Epithelial cell of esophagus (primary cell): ENCODE results near the gene PHOSPHO2.
A peak's percentile ranks its signal among the peaks of the same experiment; 100 is the strongest.
"Not testable (repeated sequence)": the region's sequence is repeated elsewhere in the genome, so short reads cannot be mapped to it uniquely, and the experiment has no call there.

ENCODE experiments used
- DNase-seq: peaks from one replicate; pipeline ENCODE4 v3.0.0; 2010; ENCODE audit warnings: low read depth
- H3K4me3 ChIP-seq: 2 replicates; pipeline ENCODE4 v1.5.1; 2011; ENCODE audit warnings: mild to moderate bottlenecking, low read length, control low read depth
- CTCF ChIP-seq: IDR thresholded peaks from 2 replicates; pipeline ENCODE4 v1.5.1; 2011; ENCODE audit warnings: low read depth, mild to moderate bottlenecking, low read length, control low read depth, inconsistent platforms; ENCODE audit not compliant: insufficient read depth; ENCODE audit errors: missing control alignments

The PHOSPHO2 gene

DNA sequence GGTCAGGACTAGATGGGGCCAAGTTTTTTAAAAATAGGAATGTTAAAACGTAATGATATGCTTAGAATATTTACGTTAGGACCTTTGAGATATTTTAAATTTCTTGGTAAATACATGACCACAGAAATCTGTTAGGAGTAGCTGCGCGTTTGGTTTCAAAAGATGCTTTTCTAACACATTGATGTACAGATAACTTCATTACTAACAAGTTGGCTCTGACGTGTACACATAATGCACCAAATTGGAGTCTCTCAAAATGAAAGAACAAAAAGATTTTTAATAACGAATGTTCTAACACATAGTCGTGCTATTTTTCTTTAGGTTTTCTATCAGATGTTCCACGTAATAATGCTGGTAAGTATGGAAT is 608 bp downstream of the PHOSPHO2 start:
- no peak for TF ChIP-seq CTCF
- no peak for DNase-seq
- peak overlapping the region; percentile 73 for H3K4me3 ChIP-seq

DNA sequence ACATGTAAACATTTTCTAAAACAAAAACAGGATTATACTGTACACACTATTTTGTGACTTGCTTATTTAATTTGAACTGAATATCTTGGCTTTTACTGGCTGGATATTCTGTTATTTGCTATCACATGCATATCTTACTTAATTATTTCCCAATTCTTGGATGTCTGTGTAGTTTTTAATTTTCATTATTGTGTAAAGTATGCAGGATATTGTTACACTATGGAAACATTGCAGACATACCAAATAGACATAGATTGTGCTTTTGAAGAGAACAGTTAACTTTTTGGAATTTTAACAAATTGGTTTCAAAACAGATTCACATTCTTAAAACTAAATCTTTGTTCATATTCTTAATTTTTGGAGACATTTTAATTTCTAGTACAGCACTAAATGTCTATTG is 2.1 kb downstream of the PHOSPHO2 start:
- TF ChIP-seq CTCF = no peak
- DNase-seq = no peak
- H3K4me3 ChIP-seq = no peak overlapping the region

DNA sequence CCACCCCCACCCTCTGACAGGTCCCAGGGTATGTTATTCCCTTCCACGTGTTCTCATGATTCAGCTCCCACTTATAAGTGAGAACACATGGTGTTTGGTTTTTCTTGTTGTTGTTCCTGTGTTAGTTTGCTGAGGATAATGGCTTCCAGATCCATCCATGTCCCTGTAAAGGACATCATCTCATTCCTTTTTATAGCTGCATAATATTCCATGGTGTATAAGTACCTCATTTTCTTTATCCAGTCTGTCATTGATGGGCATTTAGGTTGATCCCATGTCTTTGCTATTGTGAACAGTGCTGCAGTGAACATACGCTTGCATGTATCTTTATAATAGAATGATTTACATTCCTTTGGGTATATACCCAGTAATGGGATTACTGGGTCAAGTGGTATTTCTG is 4.9 kb downstream of the PHOSPHO2 start:
- H3K4me3 ChIP-seq, DNase-seq: not testable (repeated sequence)

DNA sequence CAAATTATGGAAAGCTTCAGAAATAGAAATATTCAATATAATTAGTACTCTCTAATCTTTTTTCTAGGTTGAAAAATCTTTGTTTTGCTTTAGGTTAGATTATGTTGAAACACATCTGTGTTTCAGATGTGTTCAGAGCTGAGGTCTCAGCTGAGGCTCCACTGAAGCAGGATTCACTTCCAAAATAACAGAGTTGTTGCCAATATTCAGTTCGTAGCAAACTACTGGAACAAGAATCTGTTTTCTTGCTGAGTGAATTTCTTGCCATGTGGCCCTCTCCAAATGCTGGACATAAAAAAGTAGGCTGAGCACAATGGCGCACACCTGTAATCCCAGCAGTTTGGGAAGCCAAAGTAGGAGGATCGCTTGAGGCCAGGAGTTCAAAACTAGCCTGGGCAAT is 8.7 kb downstream of the PHOSPHO2 start:
- TF ChIP-seq CTCF = no peak
- DNase-seq = no peak

GRCh38 chr2:169704160-169704708 is 10.0 kb downstream of the PHOSPHO2 start:
- no peak overlapping the region for H3K4me3 ChIP-seq
- no peak for TF ChIP-seq CTCF
- no peak for DNase-seq

More for the DNA sequence above, 8.7 kb downstream of the PHOSPHO2 start:
- no peak overlapping the region for H3K4me3 ChIP-seq

GRCh38 chr2:169705927-169706326 is 11.7 kb downstream of the PHOSPHO2 start:
- no peak overlapping the region for H3K4me3 ChIP-seq
- DNase-seq = no peak
- no peak for TF ChIP-seq CTCF

GRCh38 chr2:169707626-169708025 is 13.4 kb downstream of the PHOSPHO2 start:
- TF ChIP-seq CTCF = no peak
- DNase-seq = no peak
- no peak overlapping the region for H3K4me3 ChIP-seq

DNA sequence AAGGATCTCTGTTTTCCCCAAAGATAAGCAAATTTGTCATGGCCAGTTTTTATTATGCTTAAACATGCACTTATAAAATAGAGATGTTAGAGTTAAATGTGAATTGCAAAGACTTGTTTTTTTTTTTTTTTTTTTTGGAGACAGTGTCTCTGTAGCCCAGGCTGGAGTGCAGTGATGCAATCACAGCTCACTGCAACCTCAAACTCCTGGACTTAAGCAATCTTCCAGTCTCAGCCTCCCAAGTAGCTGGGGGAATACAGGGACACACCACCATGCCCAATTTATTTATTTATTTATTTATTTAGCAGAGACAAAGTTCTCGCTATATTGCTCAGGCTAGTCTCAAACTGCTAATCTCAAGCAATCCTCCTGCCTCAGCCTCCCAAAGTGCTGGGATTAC is 15.1 kb downstream of the PHOSPHO2 start:
- no peak for DNase-seq
- no peak overlapping the region for H3K4me3 ChIP-seq
- no peak for TF ChIP-seq CTCF
